Pancreas (tissue), 10 donors: ENCODE results near the gene NR6A1. TPM values are rescaled to one million over a fixed set of nuclear protein-coding genes. Genes with fewer than 3 reads are reported as not detected.
A peak's percentile ranks its signal among the peaks of the same experiment; 100 is the strongest.

Experiments
- ATAC-seq, 4 donors: fragments of 200-7000 bp; cut with Tn5 transposase; one replicate each; pipeline versions ENCODE4 v1.8.0 to v1.9.1; 2020; ENCODE audit warnings: mild to moderate bottlenecking in 4 of 4, moderate library complexity in 4 of 4
- DNase-seq, 6 donors: peaks; one replicate each; pipeline ENCODE4 v3.0.0-alpha.2; 2020
- FAIRE-seq: peaks from 2 replicates; lab custom pipeline; 2012; peaks lifted over from hg19 to GRCh38; lab: Jason Lieb, UNC
- H3K27ac ChIP-seq, 4 donors: fragments of 200-600 bp; sonication (generic); 1 replicate in 3 of 4; 2 replicates in 1 of 4; pipeline versions ENCODE4 v1.5.0 to v1.8.0; 2020
- H3K27me3 ChIP-seq, 4 donors: fragments of 200-600 bp; one replicate each; pipeline ENCODE4 v1.8.0; 2021
- H3K36me3 ChIP-seq, 3 donors: fragments of 200-600 bp; sonication (generic) in 1 of 3; one replicate each; pipeline versions ENCODE4 v1.5.0 to v1.8.0; 2020 to 2021
- H3K4me1 ChIP-seq, 3 donors: fragments of 200-600 bp; one replicate each; pipeline ENCODE4 v1.8.0; 2021
- H3K4me3 ChIP-seq, 4 donors: fragments of 200-600 bp; sonication (generic) in 2 of 4; one replicate each; pipeline versions ENCODE4 v1.5.0 to v1.8.0; 2020 to 2021
- H3K9me3 ChIP-seq, 4 donors: fragments of 200-600 bp; one replicate each; pipeline ENCODE4 v1.8.0; 2021
- WGBS, 2 donors: extraction: QIAGEN DNeasy Blood & Tissue Kit; methylation state at CpG; one replicate each; pipeline ENCODE4 v1.1.7; 2013; 5-methylcytosine and 5-hydroxymethylcytosine counted together
- intact Hi-C, 3 donors: fragments of 100-400 bp; cut with DNase I; formaldehyde crosslinking; loops; one replicate each; pipeline versions ENCODE4 v1.11.1 to v1.14.2; 2022
- polyA plus RNA-seq, 2 donors: library from polyadenylated mRNA; stranded (reverse); fragments of 200-250 nt; gene quantifications; one replicate each; pipeline ENCODE4 v1.2.3, GENCODE V29; 2013
- total RNA-seq, 6 donors: library from RNA; stranded (reverse); fragmentation: NEBNext Ultra II Directional in 4 of 6; extraction: Animal tissue kit (Norgen Biotek cat#: 25700) in 4 of 6; gene quantifications; one replicate each; pipeline versions ENCODE4 v1.2.1 to v1.2.4, GENCODE V29; 2021 to 2023
- TF ChIP-seq, protein P1 (sequence below), 4 donors: fragments of 200-600 bp; sonication (generic) in 3 of 4; IDR thresholded peaks; one replicate each; pipeline versions ENCODE4 v1.5.0 to v1.8.0; 2021; ENCODE audit warnings: antibody characterized with exemption in 4 of 4
- donor health status: healthy with polysubstance abuse.
- donor health status: DM: no; HTN: no; CAD: no; lungs with moderate emphysema.
- donor health status: DM: no; HTN: no; CAD: no.
- donor health status: control.
- donor health status: control.
- donor health status: Bipolar disorder and iron deficiency.
- donor health status: DM: yes; HTN: yes; CAD: no.
- donor health status: DM: no; HTN: no; CAD: no.
- donor health status: DM: no; HTN: no; CAD: no.
- donor health status: DM: yes; HTN: yes; CAD: no.

The NR6A1 gene
- total and polyA plus RNA-seq, 8 donors, result 2.1 to 3.9 (median 2.6) TPM

DNA sequence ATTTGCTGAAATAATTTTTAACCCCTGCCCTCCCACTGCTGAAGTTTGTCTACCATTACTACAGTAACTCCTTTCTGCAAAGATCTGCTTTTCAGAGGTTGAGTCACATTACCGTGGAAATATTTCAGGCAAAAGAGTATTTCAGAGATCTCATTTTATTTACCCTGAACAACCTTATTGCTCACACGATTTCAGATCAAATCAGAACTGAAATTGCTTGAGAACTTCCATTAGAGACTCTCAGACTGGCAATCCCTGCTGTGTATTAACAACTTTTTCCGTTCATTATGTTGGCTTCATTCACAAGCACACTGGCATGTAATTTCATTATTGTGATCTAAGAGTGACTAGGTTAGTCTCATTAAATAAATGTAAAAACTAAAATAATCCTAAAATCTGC lies 16.1 kb downstream of the NR6A1 start:
- no peaks in the 10 kb centered on the region for H3K36me3 ChIP-seq
- H3K9me3 ChIP-seq, result no peaks in the 10 kb centered on the region
- DNase-seq (no peak), ATAC-seq (no peak), FAIRE-seq (no peak)
- intact Hi-C loops, result no loop called here
- H3K27me3 ChIP-seq, result no peaks in the 10 kb centered on the region
- H3K4me1 ChIP-seq, result peaks cover 9 to 38% (median 23%) of the 10 kb centered on the region in 3 donors
- no peak overlapping the region for H3K27ac ChIP-seq
- 28 to 44% methylated on average over 3 of the region's 3 CpGs for WGBS, 2 donors
- TF ChIP-seq, protein P1, sequence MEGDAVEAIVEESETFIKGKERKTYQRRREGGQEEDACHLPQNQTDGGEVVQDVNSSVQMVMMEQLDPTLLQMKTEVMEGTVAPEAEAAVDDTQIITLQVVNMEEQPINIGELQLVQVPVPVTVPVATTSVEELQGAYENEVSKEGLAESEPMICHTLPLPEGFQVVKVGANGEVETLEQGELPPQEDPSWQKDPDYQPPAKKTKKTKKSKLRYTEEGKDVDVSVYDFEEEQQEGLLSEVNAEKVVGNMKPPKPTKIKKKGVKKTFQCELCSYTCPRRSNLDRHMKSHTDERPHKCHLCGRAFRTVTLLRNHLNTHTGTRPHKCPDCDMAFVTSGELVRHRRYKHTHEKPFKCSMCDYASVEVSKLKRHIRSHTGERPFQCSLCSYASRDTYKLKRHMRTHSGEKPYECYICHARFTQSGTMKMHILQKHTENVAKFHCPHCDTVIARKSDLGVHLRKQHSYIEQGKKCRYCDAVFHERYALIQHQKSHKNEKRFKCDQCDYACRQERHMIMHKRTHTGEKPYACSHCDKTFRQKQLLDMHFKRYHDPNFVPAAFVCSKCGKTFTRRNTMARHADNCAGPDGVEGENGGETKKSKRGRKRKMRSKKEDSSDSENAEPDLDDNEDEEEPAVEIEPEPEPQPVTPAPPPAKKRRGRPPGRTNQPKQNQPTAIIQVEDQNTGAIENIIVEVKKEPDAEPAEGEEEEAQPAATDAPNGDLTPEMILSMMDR (IDR thresholded peaks at IDR 0.05), result no peak
- no peak overlapping the region for H3K4me3 ChIP-seq

DNA sequence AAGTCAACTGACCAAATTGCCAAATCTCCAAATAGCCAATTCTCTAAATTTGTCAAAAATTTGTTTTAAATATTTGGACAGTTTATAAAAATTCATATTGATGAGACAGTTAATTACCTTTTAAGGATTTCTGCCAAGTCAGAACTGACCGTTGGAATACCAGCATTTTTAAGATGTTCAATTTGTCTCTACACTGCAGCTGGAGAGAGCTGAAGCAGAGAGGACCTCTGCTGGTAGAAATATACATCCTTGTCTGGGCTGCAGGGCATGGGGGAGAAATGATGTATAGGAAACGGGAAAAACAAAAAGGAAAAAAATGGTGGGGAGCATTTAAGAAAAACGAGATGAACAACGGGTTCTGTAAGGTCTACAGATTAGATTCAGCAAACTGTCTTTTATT lies 16.8 kb downstream of the NR6A1 start:
- intact Hi-C loops, result no loop called here
- ATAC-seq (peak in 1 of 4 donors; percentile 37), DNase-seq (no peak), FAIRE-seq (no peak)
- no peak overlapping the region for H3K27ac ChIP-seq
- H3K4me1 ChIP-seq, result peaks cover 9 to 38% (median 22%) of the 10 kb centered on the region in 3 donors
- no peaks in the 10 kb centered on the region for H3K27me3 ChIP-seq
- 33 to 34% methylated on average over 4 of the region's 4 CpGs for WGBS, 2 donors
- no peak overlapping the region for H3K4me3 ChIP-seq
- no peaks in the 10 kb centered on the region for H3K36me3 ChIP-seq
- H3K9me3 ChIP-seq, result no peaks in the 10 kb centered on the region
- TF ChIP-seq, protein P1 (IDR thresholded peaks at IDR 0.05), result no peak

DNA sequence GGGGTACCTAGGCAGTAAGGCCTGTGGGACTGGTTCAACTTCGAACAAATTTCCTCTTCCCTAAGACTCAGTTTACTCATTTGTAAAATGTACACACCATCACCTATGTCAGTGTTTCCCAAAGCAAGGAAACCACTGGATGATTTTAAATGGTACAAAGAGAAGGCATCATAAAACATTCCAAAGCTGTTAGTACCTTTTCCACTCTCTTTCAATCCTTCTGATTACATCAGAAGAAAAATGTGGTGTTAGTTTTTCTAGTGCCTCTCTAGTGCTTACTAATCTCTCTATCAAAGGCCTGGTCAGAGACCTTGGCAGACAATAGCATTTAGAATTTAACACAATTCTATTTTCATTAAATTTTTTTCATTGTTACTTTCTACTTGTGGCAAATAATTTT lies 18.1 kb downstream of the NR6A1 start:
- Histone ChIP-seq H3K4me3 (no peak overlapping the region), H3K36me3 (no peaks in the 10 kb centered on the region), H3K27me3 (no peaks in the 10 kb centered on the region), H3K9me3 (no peaks in the 10 kb centered on the region), H3K4me1 (peaks cover 9 to 31% (median 15%) of the 10 kb centered on the region in 3 donors), H3K27ac (no peak overlapping the region)
- no peak for DNase-seq
- TF ChIP-seq, protein P1 (IDR thresholded peaks at IDR 0.05), result no peak
- no peak for ATAC-seq
- WGBS, 2 donors, result 63 to 69% methylated on average over 1 of the region's 1 CpG
- FAIRE-seq, result no peak
- intact Hi-C loops, result no loop called here

DNA sequence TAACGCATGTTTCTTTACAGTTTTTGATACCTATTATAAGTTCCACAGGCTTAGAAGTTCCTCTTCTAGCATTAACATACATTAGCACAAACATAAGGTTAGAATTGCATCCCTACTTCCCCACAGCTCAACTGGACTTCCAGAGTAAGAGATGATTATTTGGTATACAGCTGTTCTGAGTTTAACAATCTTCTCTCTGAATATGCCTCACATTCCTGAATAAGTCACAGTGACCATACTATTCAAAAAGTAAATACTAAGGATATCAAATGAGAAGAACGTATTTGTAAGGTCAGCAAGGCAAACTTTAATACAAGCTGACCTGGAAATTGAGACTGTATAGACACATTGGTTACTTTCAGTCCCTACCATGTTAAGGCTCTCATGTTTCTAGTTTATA lies 21.3 kb downstream of the NR6A1 start:
- WGBS, 2 donors, result 72 to 75% methylated on average over 2 of the region's 2 CpGs
- H3K27me3 ChIP-seq, result no peaks in the 10 kb centered on the region
- intact Hi-C loops, result no loop called here
- no peak overlapping the region for H3K27ac ChIP-seq
- DNase-seq (no peak), ATAC-seq (no peak), FAIRE-seq (no peak)
- H3K4me1 ChIP-seq, result peaks cover 0 to 10% (median 0%) of the 10 kb centered on the region in 3 donors
- no peak overlapping the region for H3K4me3 ChIP-seq
- no peaks in the 10 kb centered on the region for H3K9me3 ChIP-seq
- TF ChIP-seq, protein P1 (IDR thresholded peaks at IDR 0.05), result no peak
- no peaks in the 10 kb centered on the region for H3K36me3 ChIP-seq

DNA sequence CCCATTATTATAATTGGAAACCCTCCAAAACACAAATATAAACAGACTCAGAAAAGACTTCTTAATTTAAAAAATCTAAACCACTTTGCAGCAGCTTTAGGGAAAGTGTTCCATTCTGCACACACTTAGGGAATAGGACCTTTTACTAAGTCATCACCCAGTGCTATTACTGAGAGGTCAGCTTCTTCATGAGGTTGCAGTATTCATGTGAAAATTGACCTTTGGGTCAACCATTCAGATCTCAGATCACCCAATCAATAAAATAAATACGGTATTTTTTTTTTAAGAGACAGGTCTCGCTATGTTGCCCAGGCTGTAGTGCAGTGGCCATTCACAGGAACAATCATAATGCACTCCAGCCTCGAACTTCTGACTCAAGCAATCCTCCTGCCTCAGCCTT lies 21.8 kb downstream of the NR6A1 start:
- 56 to 63% methylated on average over 3 of the region's 3 CpGs for WGBS, 2 donors
- H3K9me3 ChIP-seq, result no peaks in the 10 kb centered on the region
- no peaks in the 10 kb centered on the region for H3K27me3 ChIP-seq
- TF ChIP-seq, protein P1 (IDR thresholded peaks at IDR 0.05), result no peak
- peaks cover 0 to 5% (median 0%) of the 10 kb centered on the region in 3 donors for H3K4me1 ChIP-seq
- DNase-seq (no peak), ATAC-seq (no peak), FAIRE-seq (no peak)
- H3K4me3 ChIP-seq, result no peak overlapping the region
- H3K27ac ChIP-seq, result no peak overlapping the region
- no peaks in the 10 kb centered on the region for H3K36me3 ChIP-seq
- intact Hi-C loops, result no loop called here
